ENCODE results near the gene ZCCHC18. TPM values are rescaled to one million over a fixed set of nuclear protein-coding genes. Genes with fewer than 3 reads are reported as not detected.

The ZCCHC18 gene
- total and polyA plus RNA-seq, 2 experiments from 2014 or later: 0.58 TPM; not detected in 1

DNA sequence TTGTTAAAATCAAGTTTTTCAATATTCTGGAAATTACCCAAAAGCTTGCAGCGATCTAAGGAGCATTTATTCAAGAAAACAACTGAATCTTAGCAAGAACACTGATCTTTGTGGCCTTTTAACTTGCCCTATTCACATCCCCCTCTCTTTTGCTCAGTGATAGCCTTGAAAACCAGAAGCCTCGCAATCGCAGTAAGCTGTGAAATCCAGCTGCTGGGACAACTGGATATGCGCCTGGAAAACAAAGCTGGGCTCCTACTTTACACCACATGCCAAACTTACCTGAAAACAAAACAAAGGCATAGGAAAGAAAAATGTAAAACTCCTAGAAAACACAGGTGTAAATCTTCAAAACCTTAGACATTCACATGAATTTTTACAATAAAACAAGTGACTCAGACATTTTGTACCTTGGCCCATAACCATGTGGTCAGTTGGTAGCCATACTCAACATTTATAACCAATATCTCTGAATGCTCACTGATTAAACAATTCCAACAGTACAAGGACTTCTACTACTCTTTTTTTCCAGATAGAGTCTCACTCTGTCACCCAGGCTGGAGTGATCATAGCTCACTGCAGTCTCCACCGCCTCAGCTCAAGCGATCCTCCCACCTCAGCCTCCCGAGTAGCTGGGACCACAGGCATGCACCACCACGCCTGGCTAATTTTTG lies 28.9 kb downstream of the ZCCHC18 start:
- Histone ChIP-seq H3K4me1 (ENCODE audit: insufficient read depth) (no peaks in the 10 kb centered on the region), H4K20me1 (ENCODE audit: insufficient read depth) (no peaks in the 10 kb centered on the region), H3K9ac (no peak overlapping the region), H3K9me2 (ENCODE audit: insufficient read depth) (no peaks in the 10 kb centered on the region), H2AFZ (no peak overlapping the region), H3K79me2 (ENCODE audit: insufficient read depth) (peaks cover 17% of the 10 kb centered on the region; the same call in 1 of the 2 replicates), H3K9me3 (ENCODE audit: low read depth) (no peaks in the 10 kb centered on the region), H3K27ac (no peak overlapping the region), H3K4me2 (ENCODE audit: unreplicated experiment) (no peak overlapping the region), H3K27me3 (replicated peaks; ENCODE audit: insufficient read depth) (no peaks in the 10 kb centered on the region), H3F3A (ENCODE audit: insufficient read depth) (no peaks in the 10 kb centered on the region), H3K4me3 (no peak overlapping the region), H3K36me3 (ENCODE audit: low read depth) (no peaks in the 10 kb centered on the region)
- in situ Hi-C loops (cut with MboI): no loop called here
- TF ChIP-seq EZH2phosphoT487 (IDR thresholded peaks at IDR 0.05; ENCODE audit: insufficient read depth, low read depth) (no peak), EZH2 (IDR thresholded peaks at IDR 0.05; ENCODE audit: insufficient read depth, poor library complexity, severe bottlenecking) (no peak)
- WGBS, 2 experiments (ENCODE audit: low coverage in 1 of 2, low lambda C conversion rate in 2 of 2, missing lambda C conversion rate in 2 of 2): 92 to 96% methylated on average over 8 of the region's 8 CpGs
- DNase-seq: no peak

DNA sequence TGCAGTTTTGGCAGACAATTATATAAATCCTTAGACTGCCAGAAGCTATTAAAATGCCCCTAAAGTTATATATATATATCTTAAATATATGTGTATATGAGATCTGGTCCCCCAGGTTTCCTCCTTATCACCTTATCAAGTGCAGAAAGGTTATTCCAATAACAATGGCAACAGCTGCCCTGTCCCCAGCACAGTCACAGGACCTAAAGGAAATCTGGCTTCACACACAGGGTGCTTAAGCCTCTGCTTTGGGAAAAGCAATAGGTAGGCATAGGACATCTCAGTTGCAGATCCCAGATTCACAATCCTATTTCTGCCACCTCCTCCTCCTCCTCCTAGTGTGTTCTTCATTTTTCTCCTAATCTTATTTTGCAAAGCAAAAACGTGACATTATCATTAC lies 38.7 kb downstream of the ZCCHC18 start:
- Histone ChIP-seq H3K4me1 (ENCODE audit: insufficient read depth) (0 out of 2 replicates have a peak, but pooled peaks cover 4% of the 10 kb centered on the region), H3K79me2 (ENCODE audit: insufficient read depth) (peaks cover 55% of the 10 kb centered on the region), H3K27me3 (replicated peaks; ENCODE audit: insufficient read depth) (no peaks in the 10 kb centered on the region), H3K9ac (no peak overlapping the region), H3K36me3 (ENCODE audit: low read depth) (no peaks in the 10 kb centered on the region), H3K9me3 (ENCODE audit: low read depth) (no peaks in the 10 kb centered on the region), H3K4me2 (ENCODE audit: unreplicated experiment) (no peak overlapping the region), H3K9me2 (ENCODE audit: insufficient read depth) (no peaks in the 10 kb centered on the region), H2AFZ (no peak overlapping the region), H3K4me3 (no peak overlapping the region), H3F3A (ENCODE audit: insufficient read depth) (no peaks in the 10 kb centered on the region), H4K20me1 (ENCODE audit: insufficient read depth) (no peaks in the 10 kb centered on the region), H3K27ac (no peak overlapping the region)
- WGBS, 2 experiments (ENCODE audit: low coverage in 1 of 2, low lambda C conversion rate in 2 of 2, missing lambda C conversion rate in 2 of 2): 0 to 13% methylated on average over 1 of the region's 1 CpG
- no peak for DNase-seq
- TF ChIP-seq EZH2 (IDR thresholded peaks at IDR 0.05; ENCODE audit: insufficient read depth, poor library complexity, severe bottlenecking): no peak
- no peak for TF ChIP-seq EZH2phosphoT487 (IDR thresholded peaks at IDR 0.05; ENCODE audit: insufficient read depth, low read depth)
- in situ Hi-C loops (cut with MboI): no loop called here

DNA sequence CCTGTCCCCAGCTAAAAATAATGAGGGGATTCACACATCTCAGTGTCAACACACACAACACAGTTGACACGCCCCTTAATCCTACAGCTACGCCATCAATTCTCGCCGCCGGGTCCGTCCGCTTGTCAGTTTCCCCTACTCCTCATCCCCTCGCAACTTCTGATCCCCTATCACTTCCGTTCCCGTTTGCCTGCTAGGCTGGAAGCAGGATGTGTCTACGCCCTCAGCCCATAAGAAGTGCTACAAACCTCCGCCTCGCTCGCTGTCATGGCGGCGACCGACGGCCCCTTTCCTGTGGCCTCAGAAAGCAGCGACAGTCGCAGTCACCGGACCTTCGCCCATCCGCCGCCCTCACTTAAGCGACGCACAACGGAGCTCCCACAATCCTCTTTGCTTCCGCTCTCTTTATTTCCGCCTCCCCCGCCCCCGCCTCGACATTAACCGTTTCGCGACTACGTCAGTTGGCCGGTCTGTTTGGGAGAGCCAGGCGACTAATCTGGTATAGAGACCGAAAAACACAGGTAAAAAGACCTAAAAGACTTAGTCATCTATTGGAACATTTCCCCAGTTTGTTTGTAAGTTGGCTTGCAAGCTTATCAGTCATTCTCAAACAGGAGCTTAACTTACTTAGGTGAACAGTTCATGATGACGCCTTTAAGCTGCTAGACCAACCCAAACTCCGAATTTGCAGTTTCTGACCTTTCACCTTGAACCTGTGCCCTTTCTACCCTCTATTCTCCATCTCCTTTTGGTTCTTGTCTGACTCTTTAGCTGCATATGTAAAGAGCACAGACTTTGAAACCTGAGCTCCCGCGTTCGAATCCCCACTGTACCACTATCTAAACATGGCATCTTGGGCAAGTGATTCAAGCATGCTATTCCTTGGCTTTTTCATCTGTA lies 44.6 kb downstream of the ZCCHC18 start, which contains the start of gene SLC25A53:
SLC25A53 (minus strand) TSS at position 380 of the 900 bp plus-strand sequence. CDS start 51,752 bp downstream, outside the sequence.
- Histone ChIP-seq H3K36me3 (ENCODE audit: low read depth) (no peaks in the 10 kb centered on the region), H3K4me2 (ENCODE audit: unreplicated experiment) (peak within 1 kb of the TSS; percentile 92), H3K79me2 (ENCODE audit: insufficient read depth) (peaks cover 45% of the 10 kb centered on the region), H2AFZ (peak within 1 kb of the TSS; percentile 97), H3F3A (ENCODE audit: insufficient read depth) (no peaks in the 10 kb centered on the region), H3K4me3 (peak within 1 kb of the TSS; percentile 94), H3K9me2 (ENCODE audit: insufficient read depth) (no peaks in the 10 kb centered on the region), H3K27me3 (replicated peaks; ENCODE audit: insufficient read depth) (no peaks in the 10 kb centered on the region), H3K9ac (peak within 1 kb of the TSS; percentile 93), H3K4me1 (ENCODE audit: insufficient read depth) (peaks cover 8% of the 10 kb centered on the region; the same call in 1 of the 2 replicates), H3K27ac (peak within 1 kb of the TSS; percentile 95), H4K20me1 (ENCODE audit: insufficient read depth) (no peaks in the 10 kb centered on the region), H3K9me3 (ENCODE audit: low read depth) (no peaks in the 10 kb centered on the region)
- in situ Hi-C loops (cut with MboI): no loop called here
- peak; percentile 87 for DNase-seq
- no peak for TF ChIP-seq EZH2phosphoT487 (IDR thresholded peaks at IDR 0.05; ENCODE audit: insufficient read depth, low read depth)
- no peak for TF ChIP-seq EZH2 (IDR thresholded peaks at IDR 0.05; ENCODE audit: insufficient read depth, poor library complexity, severe bottlenecking)
- WGBS, 2 experiments (ENCODE audit: low coverage in 1 of 2, low lambda C conversion rate in 2 of 2, missing lambda C conversion rate in 2 of 2): 0 to 1% methylated on average over 30 to 44 of the region's 44 CpGs

Other genes starting within 250 kb of the ZCCHC18 start
- 0.63 and 1.4 TPM in 2 replicates for gene TMSB15B, start 149.9 kb upstream of the ZCCHC18 start, total RNA-seq (2014; rRNA removed; shearing (Covaris generic))
- gene TMSB15B, start 149.9 kb upstream of the ZCCHC18 start, polyA plus RNA-seq (2016; fragmentation: Nextera tagmentation; extraction: Ambion mirVana): 7.3 and 8.7 TPM in 2 replicates
- gene H2BW1, start 98.8 kb upstream of the ZCCHC18 start, total RNA-seq (2014; rRNA removed; shearing (Covaris generic)): not detected in 2 replicates
- not detected in 2 replicates for gene H2BW1, start 98.8 kb upstream of the ZCCHC18 start, polyA plus RNA-seq (2016; fragmentation: Nextera tagmentation; extraction: Ambion mirVana)
- gene H2BW2, start 72.6 kb upstream of the ZCCHC18 start, total RNA-seq (2014; rRNA removed; shearing (Covaris generic)): not detected in 2 replicates
- not detected in 2 replicates for gene H2BW2, start 72.6 kb upstream of the ZCCHC18 start, polyA plus RNA-seq (2016; fragmentation: Nextera tagmentation; extraction: Ambion mirVana)
- 1.8 and 4.1 TPM in 2 replicates for gene TMSB15C, start 36.3 kb upstream of the ZCCHC18 start, total RNA-seq (2014; rRNA removed; shearing (Covaris generic))
- 0.30 and 0.39 TPM in 2 replicates for gene TMSB15C, start 36.3 kb upstream of the ZCCHC18 start, polyA plus RNA-seq (2016; fragmentation: Nextera tagmentation; extraction: Ambion mirVana)
- 6.1 and 9.9 TPM in 2 replicates for gene SLC25A53, start 44.5 kb downstream of the ZCCHC18 start, total RNA-seq (2014; rRNA removed; shearing (Covaris generic))
- 6.0 and 6.2 TPM in 2 replicates for gene SLC25A53, start 44.5 kb downstream of the ZCCHC18 start, polyA plus RNA-seq (2016; fragmentation: Nextera tagmentation; extraction: Ambion mirVana)
- 16.1 and 16.9 TPM in 2 replicates for gene FAM199X, start 53.9 kb downstream of the ZCCHC18 start, total RNA-seq (2014; rRNA removed; shearing (Covaris generic))
- 8.1 and 9.7 TPM in 2 replicates for gene FAM199X, start 53.9 kb downstream of the ZCCHC18 start, polyA plus RNA-seq (2016; fragmentation: Nextera tagmentation; extraction: Ambion mirVana)
- not detected in 2 replicates for gene ESX1, start 142.4 kb downstream of the ZCCHC18 start, total RNA-seq (2014; rRNA removed; shearing (Covaris generic))
- gene ESX1, start 142.4 kb downstream of the ZCCHC18 start, polyA plus RNA-seq (2016; fragmentation: Nextera tagmentation; extraction: Ambion mirVana): not detected in 2 replicates

Data from GM23248 (cell line).